Measurements from ENCODE around the gene MTRF1L. TPM values are rescaled to one million over a fixed set of nuclear protein-coding genes. Genes with fewer than 3 reads are reported as not detected.

Gene MTRF1L
- total RNA-seq, 1 experiment from 2014 or later, result 25.5 TPM

DNA sequence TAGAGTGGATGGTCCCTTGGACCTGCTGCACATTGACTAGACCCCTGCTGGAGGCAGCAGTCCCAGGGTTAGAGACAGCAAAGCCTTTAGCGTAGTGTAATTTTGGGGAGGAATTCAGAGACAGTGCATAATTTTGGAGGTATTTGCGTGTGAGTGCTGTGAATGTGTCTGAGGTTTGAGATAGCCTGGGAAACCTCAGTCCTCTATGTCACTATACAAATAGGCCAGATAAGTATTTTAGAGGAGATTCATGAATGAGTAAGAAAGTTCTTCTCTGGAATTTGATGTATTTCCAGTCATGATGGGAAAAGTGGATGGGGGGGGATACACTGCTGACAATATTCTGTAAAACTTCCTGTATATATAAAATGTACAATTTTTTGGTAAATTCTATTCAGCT, 25.8 kb upstream of the MTRF1L start:
- BruUV-seq (replicated peaks), result no TSS peak
- no peak for DNase-seq (ENCODE audit: unreplicated experiment)
- Mint-ChIP-seq H3K27me3 (ENCODE audit: insufficient read depth, unreplicated experiment) (no peaks in the 10 kb centered on the region), H3K9me3 (ENCODE audit: unreplicated experiment) (no peaks in the 10 kb centered on the region), H3K4me3 (ENCODE audit: unreplicated experiment) (no peak overlapping the region), H3K36me3 (ENCODE audit: insufficient read depth, unreplicated experiment) (peaks cover 4% of the 10 kb centered on the region), H3K4me1 (ENCODE audit: insufficient read depth, unreplicated experiment) (peaks cover 25% of the 10 kb centered on the region), H3K27ac (ENCODE audit: low read depth, unreplicated experiment) (no peak overlapping the region)
- ChIA-PET POLR2A (no interaction called here), CTCF (interaction anchor here (1.4 kb wide), 1 partner anchor 80 kb away, joined by 3 read pairs; no protein-coding TSS in a partner anchor)
- intact Hi-C loops (cut with micrococcal nuclease), result no loop called here
- TF ChIP-seq, protein P1, sequence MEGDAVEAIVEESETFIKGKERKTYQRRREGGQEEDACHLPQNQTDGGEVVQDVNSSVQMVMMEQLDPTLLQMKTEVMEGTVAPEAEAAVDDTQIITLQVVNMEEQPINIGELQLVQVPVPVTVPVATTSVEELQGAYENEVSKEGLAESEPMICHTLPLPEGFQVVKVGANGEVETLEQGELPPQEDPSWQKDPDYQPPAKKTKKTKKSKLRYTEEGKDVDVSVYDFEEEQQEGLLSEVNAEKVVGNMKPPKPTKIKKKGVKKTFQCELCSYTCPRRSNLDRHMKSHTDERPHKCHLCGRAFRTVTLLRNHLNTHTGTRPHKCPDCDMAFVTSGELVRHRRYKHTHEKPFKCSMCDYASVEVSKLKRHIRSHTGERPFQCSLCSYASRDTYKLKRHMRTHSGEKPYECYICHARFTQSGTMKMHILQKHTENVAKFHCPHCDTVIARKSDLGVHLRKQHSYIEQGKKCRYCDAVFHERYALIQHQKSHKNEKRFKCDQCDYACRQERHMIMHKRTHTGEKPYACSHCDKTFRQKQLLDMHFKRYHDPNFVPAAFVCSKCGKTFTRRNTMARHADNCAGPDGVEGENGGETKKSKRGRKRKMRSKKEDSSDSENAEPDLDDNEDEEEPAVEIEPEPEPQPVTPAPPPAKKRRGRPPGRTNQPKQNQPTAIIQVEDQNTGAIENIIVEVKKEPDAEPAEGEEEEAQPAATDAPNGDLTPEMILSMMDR (IDR thresholded peaks at IDR 0.05; ENCODE audit: unreplicated experiment), result no peak

GRCh38 chr6:153027480-153027879, 25.0 kb upstream of the MTRF1L start:
- BruUV-seq (replicated peaks), result no TSS peak
- Mint-ChIP-seq H3K27me3 (ENCODE audit: insufficient read depth, unreplicated experiment) (no peaks in the 10 kb centered on the region), H3K36me3 (ENCODE audit: insufficient read depth, unreplicated experiment) (peaks cover 4% of the 10 kb centered on the region), H3K4me3 (ENCODE audit: unreplicated experiment) (no peak overlapping the region), H3K9me3 (ENCODE audit: unreplicated experiment) (no peaks in the 10 kb centered on the region), H3K4me1 (ENCODE audit: insufficient read depth, unreplicated experiment) (peaks cover 25% of the 10 kb centered on the region), H3K27ac (ENCODE audit: low read depth, unreplicated experiment) (no peak overlapping the region)
- intact Hi-C loops (cut with micrococcal nuclease), result no loop called here
- CTCF ChIA-PET, result interaction anchor here (0.7 to 5.0 kb wide), 2 partner anchors 72 to 79 kb away, joined by 3 to 55 read pairs; no protein-coding TSS in a partner anchor
- POLR2A ChIA-PET, result no interaction called here
- no peak for DNase-seq (ENCODE audit: unreplicated experiment)
- TF ChIP-seq, protein P1 (IDR thresholded peaks at IDR 0.05; ENCODE audit: unreplicated experiment), result no peak

GRCh38 chr6:153024709-153025017, 22.2 kb upstream of the MTRF1L start:
- intact Hi-C loops (cut with micrococcal nuclease), result loop anchor here (1.0 kb wide), 3 partner anchors 70 to 275 kb away; no protein-coding TSS in a partner anchor
- no peak overlapping the region for H3K27ac Mint-ChIP-seq (ENCODE audit: low read depth, unreplicated experiment)
- CTCF ChIA-PET, result interaction anchor here (0.5 to 5.0 kb wide), 19 partner anchors 9 to 487 kb away, joined by 3 to 55 read pairs (median 4); no protein-coding TSS in a partner anchor
- no TSS peak for BruUV-seq (replicated peaks)
- POLR2A ChIA-PET, result interaction anchor here (1.7 kb wide), 1 partner anchor 22 kb away, joined by 4 read pairs; the partner anchor contains the start of gene MTRF1L
- TF ChIP-seq, protein P1 (IDR thresholded peaks at IDR 0.05; ENCODE audit: unreplicated experiment), result no peak
- H3K36me3 Mint-ChIP-seq (ENCODE audit: insufficient read depth, unreplicated experiment), result peaks cover 4% of the 10 kb centered on the region
- no peak overlapping the region for H3K4me3 Mint-ChIP-seq (ENCODE audit: unreplicated experiment)
- H3K9me3 Mint-ChIP-seq (ENCODE audit: unreplicated experiment), result no peaks in the 10 kb centered on the region
- H3K4me1 Mint-ChIP-seq (ENCODE audit: insufficient read depth, unreplicated experiment), result peaks cover 6% of the 10 kb centered on the region
- no peak for DNase-seq (ENCODE audit: unreplicated experiment)
- H3K27me3 Mint-ChIP-seq (ENCODE audit: insufficient read depth, unreplicated experiment), result no peaks in the 10 kb centered on the region

- no TSS peak for BruUV-seq (replicated peaks)
- peak; percentile 70 for DNase-seq (ENCODE audit: unreplicated experiment)
- no peaks in the 10 kb centered on the region for H3K27me3 Mint-ChIP-seq (ENCODE audit: insufficient read depth, unreplicated experiment)
- H3K9me3 Mint-ChIP-seq (ENCODE audit: unreplicated experiment), result no peaks in the 10 kb centered on the region
- POLR2A ChIA-PET, result interaction anchor here (1.7 kb wide), 1 partner anchor 21 kb away, joined by 4 read pairs; the partner anchor contains the start of gene MTRF1L
- CTCF ChIA-PET, result interaction anchor here (0.6 to 5.0 kb wide), 16 partner anchors 9 to 677 kb away, joined by 3 to 55 read pairs (median 4); no protein-coding TSS in a partner anchor
- TF ChIP-seq, protein P1 (IDR thresholded peaks at IDR 0.05; ENCODE audit: unreplicated experiment), result peak; percentile 70
- no peak overlapping the region for H3K4me3 Mint-ChIP-seq (ENCODE audit: unreplicated experiment)
- peaks cover 6% of the 10 kb centered on the region for H3K4me1 Mint-ChIP-seq (ENCODE audit: insufficient read depth, unreplicated experiment)
- H3K27ac Mint-ChIP-seq (ENCODE audit: low read depth, unreplicated experiment), result no peak overlapping the region
- intact Hi-C loops (cut with micrococcal nuclease), result loop anchor here (1.0 kb wide), 3 partner anchors 70 to 275 kb away; no protein-coding TSS in a partner anchor
- H3K36me3 Mint-ChIP-seq (ENCODE audit: insufficient read depth, unreplicated experiment), result peaks cover 4% of the 10 kb centered on the region
Measured at GRCh38 chr6:153023977-153024708, 21.6 kb upstream of the MTRF1L start.
